HG03354 (cell line): ENCODE results near the gene CTSF.
"Not testable (repeated sequence)": the region's sequence is repeated elsewhere in the genome, so short reads cannot be mapped to it uniquely, and the experiment has no call there.

Experiments used
- ATAC-seq: cut with Tn5 transposase; IDR thresholded peaks from one replicate; pipeline ENCODE4 v1.9.1; 2021; ENCODE audit warnings: mild to moderate bottlenecking; ENCODE audit not compliant: unreplicated experiment, poor library complexity, severe bottlenecking

CTSF gene

GRCh38 chr11:66561178-66561974 is 7.0 kb downstream of the CTSF start:
- ATAC-seq = no peak

GRCh38 chr11:66559866-66560676 is 8.3 kb downstream of the CTSF start:
- ATAC-seq = no peak

GRCh38 chr11:66559142-66559865 is 9.1 kb downstream of the CTSF start:
- ATAC-seq = no peak

- ATAC-seq = no peak
Measured at GRCh38 chr11:66557733-66558326, 10.6 kb downstream of the CTSF start.

GRCh38 chr11:66556086-66556485 is 12.3 kb downstream of the CTSF start:
- no peak for ATAC-seq

- ATAC-seq = no peak
Measured at GRCh38 chr11:66555416-66555815, 13.0 kb downstream of the CTSF start.

GRCh38 chr11:66554602-66555001 is 13.8 kb downstream of the CTSF start:
- ATAC-seq = no peak

GRCh38 chr11:66550887-66551286 is 17.5 kb downstream of the CTSF start:
- ATAC-seq = no peak

- no peak for ATAC-seq
Measured at GRCh38 chr11:66549696-66550095, 18.7 kb downstream of the CTSF start.

- no peak for ATAC-seq
Measured at GRCh38 chr11:66548774-66549630, 19.4 kb downstream of the CTSF start.

GRCh38 chr11:66548041-66548440 is 20.4 kb downstream of the CTSF start:
- no peak for ATAC-seq

- no peak for ATAC-seq
Measured at GRCh38 chr11:66547662-66548009, 20.8 kb downstream of the CTSF start.

GRCh38 chr11:66546966-66547661 is 21.3 kb downstream of the CTSF start:
- no peak for ATAC-seq

- ATAC-seq = no peak
Measured at GRCh38 chr11:66546368-66546965, 21.9 kb downstream of the CTSF start, which contains the start of gene ACTN3. ACTN3 (plus strand) TSS chr11:66546903; CDS start chr11:66546938, 35 bp downstream.

GRCh38 chr11:66545701-66546367 is 22.6 kb downstream of the CTSF start, which contains the start of gene ZDHHC24:
ZDHHC24 (minus strand) TSS chr11:66546048; CDS start chr11:66546003, 45 bp downstream.
- ATAC-seq = peak; percentile 92

GRCh38 chr11:66544952-66545351 is 23.5 kb downstream of the CTSF start:
- not testable (repeated sequence) for ATAC-seq

GRCh38 chr11:66543263-66544107 is 24.9 kb downstream of the CTSF start:
- ATAC-seq = no peak
